DND-41 (cell line): ENCODE results near the gene DNM3.

Experiments
- EZH2 ChIP-seq: IDR thresholded peaks from 3 replicates; pipeline ENCODE4 v1.6.1; 2012; ENCODE audit warnings: borderline replicate concordance, low read depth, mild to moderate bottlenecking, moderate library complexity, low read length, inconsistent platforms; ENCODE audit not compliant: severe bottlenecking
- TF ChIP-seq, protein P1 (sequence below): IDR thresholded peaks from 2 replicates; pipeline ENCODE4 v1.5.1; 2012; ENCODE audit warnings: borderline replicate concordance, low read length, moderate library complexity, mild to moderate bottlenecking; ENCODE audit not compliant: poor library complexity, severe bottlenecking; ENCODE audit errors: extremely low read depth

DNA sequence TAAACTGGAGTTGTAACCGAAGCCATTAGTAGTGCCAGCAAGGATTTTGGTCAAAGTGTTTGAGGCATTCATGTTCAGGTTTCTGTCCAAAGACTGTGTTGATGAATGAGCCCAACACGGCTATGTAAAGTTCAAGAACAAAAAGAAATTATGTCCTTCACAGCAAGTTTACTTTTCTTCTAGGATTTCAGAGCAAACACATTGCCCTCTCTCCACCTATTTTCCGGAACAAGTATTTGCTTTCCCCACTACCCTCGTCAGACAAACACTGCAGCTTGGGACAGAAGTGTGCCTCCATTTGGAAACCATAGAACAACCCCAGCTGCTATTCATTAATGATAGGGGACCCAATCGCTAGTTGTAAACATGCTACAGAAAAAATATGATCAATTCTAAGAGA is 427.8 kb downstream of the DNM3 start:
- TF ChIP-seq, protein P1, sequence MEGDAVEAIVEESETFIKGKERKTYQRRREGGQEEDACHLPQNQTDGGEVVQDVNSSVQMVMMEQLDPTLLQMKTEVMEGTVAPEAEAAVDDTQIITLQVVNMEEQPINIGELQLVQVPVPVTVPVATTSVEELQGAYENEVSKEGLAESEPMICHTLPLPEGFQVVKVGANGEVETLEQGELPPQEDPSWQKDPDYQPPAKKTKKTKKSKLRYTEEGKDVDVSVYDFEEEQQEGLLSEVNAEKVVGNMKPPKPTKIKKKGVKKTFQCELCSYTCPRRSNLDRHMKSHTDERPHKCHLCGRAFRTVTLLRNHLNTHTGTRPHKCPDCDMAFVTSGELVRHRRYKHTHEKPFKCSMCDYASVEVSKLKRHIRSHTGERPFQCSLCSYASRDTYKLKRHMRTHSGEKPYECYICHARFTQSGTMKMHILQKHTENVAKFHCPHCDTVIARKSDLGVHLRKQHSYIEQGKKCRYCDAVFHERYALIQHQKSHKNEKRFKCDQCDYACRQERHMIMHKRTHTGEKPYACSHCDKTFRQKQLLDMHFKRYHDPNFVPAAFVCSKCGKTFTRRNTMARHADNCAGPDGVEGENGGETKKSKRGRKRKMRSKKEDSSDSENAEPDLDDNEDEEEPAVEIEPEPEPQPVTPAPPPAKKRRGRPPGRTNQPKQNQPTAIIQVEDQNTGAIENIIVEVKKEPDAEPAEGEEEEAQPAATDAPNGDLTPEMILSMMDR: no peak
- TF ChIP-seq EZH2: no peak
